GM18526 (cell line): ENCODE measurements around the gene UGT1A6.

Experiments
- POLR2A ChIP-seq: IDR thresholded peaks from 3 replicates; pipeline ENCODE4 v1.6.1; 2011; ENCODE audit not compliant: insufficient read length; ENCODE audit errors: extremely low read depth

The UGT1A6 gene

GRCh38 chr2:233679196-233679595 is 13.5 kb upstream of the UGT1A6 start:
- no peak for TF ChIP-seq POLR2A

- TF ChIP-seq POLR2A, result no peak
Measured at GRCh38 chr2:233680361-233681045, 12.2 kb upstream of the UGT1A6 start.

- no peak for TF ChIP-seq POLR2A
Measured at GRCh38 chr2:233681521-233682099, 11.1 kb upstream of the UGT1A6 start, which contains the start of gene UGT1A7. TSS of gene UGT1A7 (plus strand) at chr2:233681901. CDS start at chr2:233681938, 37 bp downstream.

GRCh38 chr2:233684640-233685039 is 8.1 kb upstream of the UGT1A6 start:
- TF ChIP-seq POLR2A, result no peak

- TF ChIP-seq POLR2A, result no peak
Measured at GRCh38 chr2:233686928-233687327, 5.8 kb upstream of the UGT1A6 start.

- no peak for TF ChIP-seq POLR2A
Measured at GRCh38 chr2:233688341-233688740, 4.3 kb upstream of the UGT1A6 start.

- no peak for TF ChIP-seq POLR2A
Measured at GRCh38 chr2:233689031-233689430, 3.7 kb upstream of the UGT1A6 start.

GRCh38 chr2:233689501-233689900 is 3.2 kb upstream of the UGT1A6 start:
- TF ChIP-seq POLR2A, result no peak

- TF ChIP-seq POLR2A, result no peak
Measured at GRCh38 chr2:233690444-233690843, 2.2 kb upstream of the UGT1A6 start.

GRCh38 chr2:233691443-233692433 is 952 bp upstream of the UGT1A6 start:
- TF ChIP-seq POLR2A, result no peak

- no peak for TF ChIP-seq POLR2A
Measured at GRCh38 chr2:233693963-233694362, 1.3 kb downstream of the UGT1A6 start.

GRCh38 chr2:233698740-233699139 is 6.0 kb downstream of the UGT1A6 start:
- TF ChIP-seq POLR2A, result no peak

- no peak for TF ChIP-seq POLR2A
Measured at GRCh38 chr2:233699424-233700027, 6.8 kb downstream of the UGT1A6 start.

- TF ChIP-seq POLR2A, result no peak
Measured at GRCh38 chr2:233700028-233700635, 7.4 kb downstream of the UGT1A6 start.

- no peak for TF ChIP-seq POLR2A
Measured at GRCh38 chr2:233702238-233702637, 9.5 kb downstream of the UGT1A6 start.
